Measurements from ENCODE around the gene FANK1. TPM values are rescaled to one million over a fixed set of nuclear protein-coding genes. Genes with fewer than 3 reads are reported as not detected.
A peak's percentile ranks its signal among the peaks of the same experiment; 100 is the strongest.

FANK1 gene
- total and polyA plus RNA-seq, 4 donors, result 3.7 to 19.1 (median 10.0) TPM

GRCh38 chr10:125983656-125984055 lies 87.3 kb downstream of the FANK1 start:
- no peaks in the 10 kb centered on the region for H3K9me3 ChIP-seq (ENCODE audit: control insufficient read depth, insufficient read depth, low read length)
- WGBS (ENCODE audit: insufficient coverage), result 83% methylated on average over 5 of the region's 5 CpGs
- no peak overlapping the region for H3K27ac ChIP-seq (ENCODE audit: low read depth, low read length)

DNA sequence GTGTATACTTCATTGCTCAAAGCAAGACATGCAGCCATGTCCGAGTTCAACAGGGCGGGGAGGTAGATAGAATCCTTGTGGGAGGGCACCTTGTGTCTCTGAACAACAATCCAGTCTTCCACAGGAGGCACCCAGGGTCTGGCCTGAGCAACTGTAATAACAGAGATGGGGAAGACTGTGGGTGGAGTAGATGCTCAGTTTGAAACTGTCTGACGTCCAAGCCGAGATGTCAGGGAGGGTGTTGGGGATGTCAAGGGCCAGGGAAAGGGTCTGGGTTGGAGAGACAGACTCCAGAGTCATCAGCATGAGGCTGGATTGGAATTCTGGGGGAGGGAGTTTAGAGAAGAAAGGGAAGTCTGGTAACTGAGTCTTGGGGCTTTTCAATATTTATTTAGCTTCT lies 88.0 kb downstream of the FANK1 start:
- peak in 1 of 6 donors; percentile 57 for DNase-seq (ENCODE audit: low read depth in 4 of 6, low spot score in 6 of 6)
- H3K27me3 ChIP-seq (ENCODE audit: control insufficient read depth, insufficient read depth, low read length), result no peaks in the 10 kb centered on the region
- no peak overlapping the region for H3K4me3 ChIP-seq (ENCODE audit: low read depth, low read length)
- peaks cover 4% of the 10 kb centered on the region for H3K4me1 ChIP-seq (ENCODE audit: control insufficient read depth, insufficient read depth, low read length)
- WGBS (ENCODE audit: insufficient coverage), result 74% methylated on average over 2 of the region's 4 CpGs
- H3K36me3 ChIP-seq (ENCODE audit: control insufficient read depth, insufficient read depth, low read length), result no peaks in the 10 kb centered on the region
- no peaks in the 10 kb centered on the region for H3K9me3 ChIP-seq (ENCODE audit: control insufficient read depth, insufficient read depth, low read length)
- H3K27ac ChIP-seq (ENCODE audit: low read depth, low read length), result peak overlapping the region; percentile 2

More at GRCh38 chr10:125983656-125984055, 87.3 kb downstream of the FANK1 start:
- Histone ChIP-seq H3K27me3 (ENCODE audit: control insufficient read depth, insufficient read depth, low read length) (no peaks in the 10 kb centered on the region), H3K4me3 (ENCODE audit: low read depth, low read length) (no peak overlapping the region), H3K36me3 (ENCODE audit: control insufficient read depth, insufficient read depth, low read length) (no peaks in the 10 kb centered on the region), H3K4me1 (ENCODE audit: control insufficient read depth, insufficient read depth, low read length) (peaks cover 4% of the 10 kb centered on the region)
- DNase-seq (ENCODE audit: low read depth in 4 of 6, low spot score in 6 of 6), result no peak

DNA sequence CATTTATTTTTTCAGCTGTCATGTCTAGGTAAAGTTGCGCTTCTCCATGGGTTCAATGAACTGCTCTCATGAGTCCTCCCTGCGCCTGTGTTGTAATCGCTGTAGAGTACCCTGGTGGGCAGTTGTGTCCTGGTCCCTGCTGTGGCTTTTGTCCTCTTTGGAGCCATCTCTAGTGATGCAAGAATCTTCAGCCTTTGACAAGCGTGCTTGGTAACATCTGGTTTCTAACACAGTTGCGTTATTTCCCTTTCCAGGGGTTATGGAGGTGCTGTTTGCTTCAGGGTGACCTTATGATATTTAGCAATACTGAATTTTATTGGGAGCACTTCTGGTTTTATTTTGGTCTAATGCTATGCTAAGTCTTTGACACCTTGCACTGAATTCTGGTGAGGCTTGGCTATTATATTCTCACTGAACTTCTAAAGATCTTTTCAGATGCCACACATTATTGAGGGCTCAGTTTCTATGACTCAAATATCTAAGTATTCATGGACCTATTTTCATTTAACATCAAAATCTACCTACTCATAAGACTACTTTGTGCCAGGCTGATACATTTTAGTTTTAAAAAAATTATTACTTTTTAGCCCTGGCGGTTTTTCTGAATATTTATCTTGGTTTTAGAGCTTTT lies 88.6 kb downstream of the FANK1 start:
- Histone ChIP-seq H3K9me3 (ENCODE audit: control insufficient read depth, insufficient read depth, low read length) (no peaks in the 10 kb centered on the region), H3K36me3 (ENCODE audit: control insufficient read depth, insufficient read depth, low read length) (peaks cover 3% of the 10 kb centered on the region), H3K27ac (ENCODE audit: low read depth, low read length) (peak overlapping the region; percentile 37), H3K27me3 (ENCODE audit: control insufficient read depth, insufficient read depth, low read length) (no peaks in the 10 kb centered on the region), H3K4me3 (ENCODE audit: low read depth, low read length) (no peak overlapping the region), H3K4me1 (ENCODE audit: control insufficient read depth, insufficient read depth, low read length) (peaks cover 4% of the 10 kb centered on the region)
- DNase-seq (ENCODE audit: low read depth in 4 of 6, low spot score in 6 of 6), result peak in 1 of 6 donors; percentile 40
- 82% methylated on average over 5 of the region's 6 CpGs for WGBS (ENCODE audit: insufficient coverage)

GRCh38 chr10:125985557-125986240 lies 89.3 kb downstream of the FANK1 start:
- H3K36me3 ChIP-seq (ENCODE audit: control insufficient read depth, insufficient read depth, low read length), result peaks cover 3% of the 10 kb centered on the region
- H3K27me3 ChIP-seq (ENCODE audit: control insufficient read depth, insufficient read depth, low read length), result no peaks in the 10 kb centered on the region
- no peak for DNase-seq (ENCODE audit: low read depth in 4 of 6, low spot score in 6 of 6)
- no peaks in the 10 kb centered on the region for H3K9me3 ChIP-seq (ENCODE audit: control insufficient read depth, insufficient read depth, low read length)
- H3K4me1 ChIP-seq (ENCODE audit: control insufficient read depth, insufficient read depth, low read length), result peaks cover 4% of the 10 kb centered on the region
- H3K4me3 ChIP-seq (ENCODE audit: low read depth, low read length), result no peak overlapping the region
- 74% methylated on average over 3 of the region's 5 CpGs for WGBS (ENCODE audit: insufficient coverage)
- no peak overlapping the region for H3K27ac ChIP-seq (ENCODE audit: low read depth, low read length)

DNA sequence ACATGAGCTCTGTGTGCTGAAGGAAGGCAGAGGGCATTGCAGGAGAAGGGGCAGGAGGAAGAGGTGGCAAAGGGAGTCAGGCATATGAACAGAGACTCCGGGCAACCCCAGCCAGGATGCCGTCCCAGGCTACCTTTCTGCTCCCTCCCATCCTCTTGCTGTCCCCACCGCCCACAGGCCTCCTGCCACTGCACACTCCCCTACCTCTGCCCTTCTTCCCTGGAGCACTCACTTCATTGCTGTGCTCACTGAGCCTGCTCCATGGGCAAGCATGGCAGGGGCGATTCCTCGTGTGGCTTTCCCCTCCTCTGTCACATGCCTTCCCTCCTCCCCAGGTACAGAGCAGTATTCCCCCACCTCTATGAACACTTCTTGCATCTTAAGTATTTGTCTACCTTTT lies 93.4 kb downstream of the FANK1 start:
- Histone ChIP-seq H3K27me3 (ENCODE audit: control insufficient read depth, insufficient read depth, low read length) (no peaks in the 10 kb centered on the region), H3K9me3 (ENCODE audit: control insufficient read depth, insufficient read depth, low read length) (no peaks in the 10 kb centered on the region), H3K27ac (ENCODE audit: low read depth, low read length) (no peak overlapping the region), H3K4me1 (ENCODE audit: control insufficient read depth, insufficient read depth, low read length) (peaks cover 2% of the 10 kb centered on the region), H3K36me3 (ENCODE audit: control insufficient read depth, insufficient read depth, low read length) (peaks cover 3% of the 10 kb centered on the region), H3K4me3 (ENCODE audit: low read depth, low read length) (no peak overlapping the region)
- DNase-seq (ENCODE audit: low read depth in 4 of 6, low spot score in 6 of 6), result no peak
- WGBS (ENCODE audit: insufficient coverage), result 100% methylated on average over 5 of the region's 5 CpGs

GRCh38 chr10:125990974-125991373 lies 94.6 kb downstream of the FANK1 start:
- peaks cover 3% of the 10 kb centered on the region for H3K36me3 ChIP-seq (ENCODE audit: control insufficient read depth, insufficient read depth, low read length)
- H3K9me3 ChIP-seq (ENCODE audit: control insufficient read depth, insufficient read depth, low read length), result no peaks in the 10 kb centered on the region
- no peak overlapping the region for H3K4me3 ChIP-seq (ENCODE audit: low read depth, low read length)
- H3K27me3 ChIP-seq (ENCODE audit: control insufficient read depth, insufficient read depth, low read length), result no peaks in the 10 kb centered on the region
- WGBS (ENCODE audit: insufficient coverage), result 93% methylated on average over 2 of the region's 2 CpGs
- H3K27ac ChIP-seq (ENCODE audit: low read depth, low read length), result no peak overlapping the region
- DNase-seq (ENCODE audit: low read depth in 4 of 6, low spot score in 6 of 6), result no peak
- H3K4me1 ChIP-seq (ENCODE audit: control insufficient read depth, insufficient read depth, low read length), result peaks cover 2% of the 10 kb centered on the region

DNA sequence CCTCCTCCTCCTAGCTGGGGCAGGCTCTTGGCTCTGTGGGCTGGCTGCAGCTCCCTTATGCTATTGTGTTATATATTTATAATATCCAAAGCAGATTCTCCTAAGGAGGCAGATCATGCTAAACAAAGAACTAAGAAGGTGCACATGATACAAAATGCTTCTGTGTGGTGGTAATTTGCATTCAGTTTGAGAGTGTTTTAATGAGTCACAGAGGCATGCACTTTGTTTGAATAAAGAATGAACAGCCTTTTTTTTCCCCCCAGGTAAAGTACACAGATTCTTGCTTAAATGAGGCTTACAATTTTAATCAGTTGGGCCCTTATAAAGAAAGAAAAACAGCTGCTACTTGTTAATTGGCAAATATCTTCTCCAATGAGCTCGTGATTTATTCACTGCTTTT lies 95.0 kb downstream of the FANK1 start:
- Histone ChIP-seq H3K27me3 (ENCODE audit: control insufficient read depth, insufficient read depth, low read length) (no peaks in the 10 kb centered on the region), H3K4me1 (ENCODE audit: control insufficient read depth, insufficient read depth, low read length) (peaks cover 2% of the 10 kb centered on the region), H3K27ac (ENCODE audit: low read depth, low read length) (no peak overlapping the region), H3K9me3 (ENCODE audit: control insufficient read depth, insufficient read depth, low read length) (no peaks in the 10 kb centered on the region), H3K36me3 (ENCODE audit: control insufficient read depth, insufficient read depth, low read length) (peaks cover 3% of the 10 kb centered on the region), H3K4me3 (ENCODE audit: low read depth, low read length) (no peak overlapping the region)
- WGBS (ENCODE audit: insufficient coverage), result no CpG with 5 or more reads among the region's 1 CpG
- peak in 1 of 6 donors; percentile 85 for DNase-seq (ENCODE audit: low read depth in 4 of 6, low spot score in 6 of 6)

- Histone ChIP-seq H3K4me1 (ENCODE audit: control insufficient read depth, insufficient read depth, low read length) (peaks cover 2% of the 10 kb centered on the region), H3K9me3 (ENCODE audit: control insufficient read depth, insufficient read depth, low read length) (no peaks in the 10 kb centered on the region), H3K27me3 (ENCODE audit: control insufficient read depth, insufficient read depth, low read length) (no peaks in the 10 kb centered on the region), H3K27ac (ENCODE audit: low read depth, low read length) (no peak overlapping the region), H3K36me3 (ENCODE audit: control insufficient read depth, insufficient read depth, low read length) (peaks cover 3% of the 10 kb centered on the region), H3K4me3 (ENCODE audit: low read depth, low read length) (no peak overlapping the region)
- WGBS (ENCODE audit: insufficient coverage), result 0% methylated on average over 1 of the region's 7 CpGs
- peak in 1 of 6 donors; percentile 59 for DNase-seq (ENCODE audit: low read depth in 4 of 6, low spot score in 6 of 6)
These were observed 95.9 kb downstream of the FANK1 start for GRCh38 chr10:125992254-125992653.

GRCh38 chr10:125994601-125995000 lies 98.2 kb downstream of the FANK1 start:
- Histone ChIP-seq H3K36me3 (ENCODE audit: control insufficient read depth, insufficient read depth, low read length) (peaks cover 6% of the 10 kb centered on the region), H3K9me3 (ENCODE audit: control insufficient read depth, insufficient read depth, low read length) (no peaks in the 10 kb centered on the region), H3K27ac (ENCODE audit: low read depth, low read length) (no peak overlapping the region), H3K4me1 (ENCODE audit: control insufficient read depth, insufficient read depth, low read length) (peaks cover 2% of the 10 kb centered on the region), H3K27me3 (ENCODE audit: control insufficient read depth, insufficient read depth, low read length) (no peaks in the 10 kb centered on the region), H3K4me3 (ENCODE audit: low read depth, low read length) (no peak overlapping the region)
- 65% methylated on average over 5 of the region's 6 CpGs for WGBS (ENCODE audit: insufficient coverage)
- no peak for DNase-seq (ENCODE audit: low read depth in 4 of 6, low spot score in 6 of 6)
